ENCODE data around the gene SMIM43.

SMIM43 gene

GRCh38 chr4:121721700-121722099, 43.3 kb downstream of the SMIM43 start:
- no peak overlapping the region for H3K4me3 ChIP-seq (ENCODE audit: low read depth, low read length)
- TF ChIP-seq CTCF (IDR thresholded peaks at IDR 0.05; ENCODE audit: insufficient read depth, low read depth, low read length, missing control alignments) = no peak
- no peak for DNase-seq (ENCODE audit: low read depth)

GRCh38 chr4:121720109-121720508, 44.9 kb downstream of the SMIM43 start:
- no peak for TF ChIP-seq CTCF (IDR thresholded peaks at IDR 0.05; ENCODE audit: insufficient read depth, low read depth, low read length, missing control alignments)
- DNase-seq (ENCODE audit: low read depth) = no peak
- no peak overlapping the region for H3K4me3 ChIP-seq (ENCODE audit: low read depth, low read length)

- DNase-seq (ENCODE audit: low read depth) = no peak
- no peak overlapping the region for H3K4me3 ChIP-seq (ENCODE audit: low read depth, low read length)
- no peak for TF ChIP-seq CTCF (IDR thresholded peaks at IDR 0.05; ENCODE audit: insufficient read depth, low read depth, low read length, missing control alignments)
Observed at GRCh38 chr4:121717680-121718237, 47.2 kb downstream of the SMIM43 start.

GRCh38 chr4:121714548-121714947, 50.4 kb downstream of the SMIM43 start:
- no peak overlapping the region for H3K4me3 ChIP-seq (ENCODE audit: low read depth, low read length)
- no peak for DNase-seq (ENCODE audit: low read depth)
- TF ChIP-seq CTCF (IDR thresholded peaks at IDR 0.05; ENCODE audit: insufficient read depth, low read depth, low read length, missing control alignments) = no peak

- TF ChIP-seq CTCF (IDR thresholded peaks at IDR 0.05; ENCODE audit: insufficient read depth, low read depth, low read length, missing control alignments) = no peak
- no peak for DNase-seq (ENCODE audit: low read depth)
- H3K4me3 ChIP-seq (ENCODE audit: low read depth, low read length) = no peak overlapping the region
Observed at GRCh38 chr4:121712783-121713182, 52.2 kb downstream of the SMIM43 start.

GRCh38 chr4:121712001-121712651, 52.8 kb downstream of the SMIM43 start:
- H3K4me3 ChIP-seq (ENCODE audit: low read depth, low read length) = no peak overlapping the region
- no peak for TF ChIP-seq CTCF (IDR thresholded peaks at IDR 0.05; ENCODE audit: insufficient read depth, low read depth, low read length, missing control alignments)
- DNase-seq (ENCODE audit: low read depth) = no peak
